ENCODE data around the gene SLC16A6.
"Not testable (repeated sequence)": the region's sequence is repeated elsewhere in the genome, so short reads cannot be mapped to it uniquely, and the experiment has no call there.

The SLC16A6 gene

GRCh38 chr17:68289473-68289872 lies 1.5 kb downstream of the SLC16A6 start:
- H3K9me3 Mint-ChIP-seq, result no peaks in the 10 kb centered on the region
- peak overlapping the region; percentile 55 for H3K27ac Mint-ChIP-seq
- H3K4me1 Mint-ChIP-seq (ENCODE audit: low read depth), result peaks cover 51% of the 10 kb centered on the region
- H3K4me3 Mint-ChIP-seq, result peak overlapping the region; percentile 87
- H3K27me3 Mint-ChIP-seq, result no peaks in the 10 kb centered on the region
- peaks cover 4% of the 10 kb centered on the region for H3K36me3 Mint-ChIP-seq (ENCODE audit: low read depth)

DNA sequence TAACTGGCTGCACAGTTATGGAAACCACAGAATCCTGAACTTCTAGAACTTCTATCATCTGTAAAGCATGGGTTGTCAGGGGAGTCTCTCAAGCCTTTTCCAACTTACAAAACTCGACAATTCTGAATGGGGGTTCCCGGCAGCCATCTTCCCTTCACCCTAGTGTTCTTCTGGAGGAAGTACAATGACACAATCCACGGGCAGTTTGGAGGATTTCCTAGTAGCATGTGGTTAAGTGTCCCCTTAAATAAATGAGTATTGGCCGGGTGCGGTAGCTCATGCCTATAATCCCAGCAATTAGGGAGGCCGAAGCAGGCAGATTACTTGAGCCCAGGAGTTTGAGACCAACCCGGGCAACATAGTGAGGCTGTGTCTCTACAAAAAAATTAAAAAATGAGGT lies 2.1 kb downstream of the SLC16A6 start:
- Mint-ChIP-seq H3K27ac (peak overlapping the region; percentile 55), H3K27me3 (no peaks in the 10 kb centered on the region), H3K9me3 (no peaks in the 10 kb centered on the region), H3K36me3 (ENCODE audit: low read depth) (peaks cover 4% of the 10 kb centered on the region), H3K4me1 (ENCODE audit: low read depth) (peaks cover 45% of the 10 kb centered on the region), H3K4me3 (peak overlapping the region; percentile 87)

GRCh38 chr17:68288375-68288774 lies 2.6 kb downstream of the SLC16A6 start:
- no peaks in the 10 kb centered on the region for H3K9me3 Mint-ChIP-seq
- peaks cover 42% of the 10 kb centered on the region for H3K4me1 Mint-ChIP-seq (ENCODE audit: low read depth)
- H3K27ac Mint-ChIP-seq, result peak overlapping the region; percentile 55
- H3K27me3 Mint-ChIP-seq, result no peaks in the 10 kb centered on the region
- H3K36me3 Mint-ChIP-seq (ENCODE audit: low read depth), result peaks cover 4% of the 10 kb centered on the region
- H3K4me3 Mint-ChIP-seq, result peak overlapping the region; percentile 87

- H3K4me3 Mint-ChIP-seq, result not testable (repeated sequence)
- peaks cover 37% of the 10 kb centered on the region for H3K36me3 Mint-ChIP-seq (ENCODE audit: low read depth)
Measured at GRCh38 chr17:68281965-68282364, 9.0 kb downstream of the SLC16A6 start.

GRCh38 chr17:68277807-68278206 lies 13.1 kb downstream of the SLC16A6 start:
- peaks cover 49% of the 10 kb centered on the region for H3K36me3 Mint-ChIP-seq (ENCODE audit: low read depth)
- no peaks in the 10 kb centered on the region for H3K27me3 Mint-ChIP-seq
- no peak overlapping the region for H3K27ac Mint-ChIP-seq
- no peaks in the 10 kb centered on the region for H3K9me3 Mint-ChIP-seq
- H3K4me3 Mint-ChIP-seq, result no peak overlapping the region
- peaks cover 5% of the 10 kb centered on the region for H3K4me1 Mint-ChIP-seq (ENCODE audit: low read depth)

More at GRCh38 chr17:68281965-68282364, 9.0 kb downstream of the SLC16A6 start:
- not testable (repeated sequence) for H3K4me1 Mint-ChIP-seq (ENCODE audit: low read depth); H3K27ac Mint-ChIP-seq; H3K9me3 Mint-ChIP-seq; H3K27me3 Mint-ChIP-seq

DNA sequence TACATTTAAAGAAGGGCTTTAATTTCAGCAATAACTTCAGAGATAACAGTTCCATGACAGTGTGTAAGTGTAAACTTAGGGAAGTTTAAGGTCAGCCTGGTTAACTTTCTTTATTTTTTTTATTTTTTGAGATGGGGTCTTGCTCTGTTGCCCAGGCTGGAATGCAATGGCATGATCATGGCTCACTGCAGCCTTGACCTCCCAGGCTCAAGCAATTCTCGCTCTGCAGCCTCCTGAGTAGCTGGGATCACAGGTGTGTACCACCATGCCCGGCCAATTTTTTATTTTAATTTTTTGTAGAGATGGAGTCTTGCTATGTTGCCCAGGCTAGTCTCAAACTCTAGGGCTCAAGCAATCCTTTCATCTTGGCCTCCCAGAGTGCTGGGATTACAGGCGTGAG lies 14.6 kb downstream of the SLC16A6 start:
- H3K27ac Mint-ChIP-seq; H3K4me1 Mint-ChIP-seq (ENCODE audit: low read depth); H3K4me3 Mint-ChIP-seq; H3K27me3 Mint-ChIP-seq; H3K9me3 Mint-ChIP-seq: not testable (repeated sequence)
- H3K36me3 Mint-ChIP-seq (ENCODE audit: low read depth), result peaks cover 48% of the 10 kb centered on the region

GRCh38 chr17:68273722-68274121 lies 17.2 kb downstream of the SLC16A6 start:
- no peaks in the 10 kb centered on the region for H3K9me3 Mint-ChIP-seq
- H3K36me3 Mint-ChIP-seq (ENCODE audit: low read depth), result peaks cover 42% of the 10 kb centered on the region
- H3K4me1 Mint-ChIP-seq (ENCODE audit: low read depth), result no peaks in the 10 kb centered on the region
- no peak overlapping the region for H3K27ac Mint-ChIP-seq
- no peaks in the 10 kb centered on the region for H3K27me3 Mint-ChIP-seq
- no peak overlapping the region for H3K4me3 Mint-ChIP-seq

DNA sequence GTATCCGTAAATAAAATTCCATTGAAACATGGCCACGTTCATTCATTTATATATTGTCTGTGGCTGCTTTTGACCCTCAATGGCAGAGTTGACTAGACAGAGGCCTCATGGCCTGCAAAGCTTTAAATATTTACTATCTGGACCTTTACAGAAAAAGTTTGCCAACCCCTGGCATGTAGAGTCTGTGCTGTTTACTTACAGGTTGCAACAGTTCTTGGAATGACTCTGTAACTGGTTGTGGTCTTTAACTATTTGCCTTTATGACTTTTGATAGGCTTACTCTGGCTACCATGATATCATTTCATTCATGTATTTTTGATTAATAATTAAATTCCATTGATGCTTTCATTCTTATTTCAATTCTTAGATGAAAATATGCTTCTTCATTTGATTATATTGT lies 25.1 kb downstream of the SLC16A6 start:
- peaks cover 12% of the 10 kb centered on the region for H3K4me1 Mint-ChIP-seq (ENCODE audit: low read depth)
- H3K36me3 Mint-ChIP-seq (ENCODE audit: low read depth), result peaks cover 23% of the 10 kb centered on the region
- not testable (repeated sequence) for H3K4me3 Mint-ChIP-seq, H3K27ac Mint-ChIP-seq, H3K9me3 Mint-ChIP-seq, H3K27me3 Mint-ChIP-seq

- H3K27me3 Mint-ChIP-seq, H3K9me3 Mint-ChIP-seq, H3K27ac Mint-ChIP-seq, H3K4me3 Mint-ChIP-seq: not testable (repeated sequence)
- H3K4me1 Mint-ChIP-seq (ENCODE audit: low read depth), result peaks cover 36% of the 10 kb centered on the region
- H3K36me3 Mint-ChIP-seq (ENCODE audit: low read depth), result peaks cover 12% of the 10 kb centered on the region
Measured at GRCh38 chr17:68263101-68263681, 27.7 kb downstream of the SLC16A6 start.

GRCh38 chr17:68262467-68262866 lies 28.5 kb downstream of the SLC16A6 start:
- not testable (repeated sequence) for H3K4me3 Mint-ChIP-seq, H3K27me3 Mint-ChIP-seq, H3K9me3 Mint-ChIP-seq, H3K27ac Mint-ChIP-seq
- peaks cover 12% of the 10 kb centered on the region for H3K36me3 Mint-ChIP-seq (ENCODE audit: low read depth)
- H3K4me1 Mint-ChIP-seq (ENCODE audit: low read depth), result peaks cover 43% of the 10 kb centered on the region

- Mint-ChIP-seq H3K9me3 (no peaks in the 10 kb centered on the region), H3K36me3 (ENCODE audit: low read depth) (peaks cover 26% of the 10 kb centered on the region), H3K4me3 (peak overlapping the region; percentile 80), H3K4me1 (ENCODE audit: low read depth) (peaks cover 66% of the 10 kb centered on the region), H3K27ac (peak overlapping the region; percentile 92), H3K27me3 (no peaks in the 10 kb centered on the region)
Measured at GRCh38 chr17:68260051-68260762, 30.7 kb downstream of the SLC16A6 start.

- H3K36me3 Mint-ChIP-seq (ENCODE audit: low read depth), result peaks cover 30% of the 10 kb centered on the region
- not testable (repeated sequence) for H3K9me3 Mint-ChIP-seq
Measured at GRCh38 chr17:68259648-68259951, 31.3 kb downstream of the SLC16A6 start.

DNA sequence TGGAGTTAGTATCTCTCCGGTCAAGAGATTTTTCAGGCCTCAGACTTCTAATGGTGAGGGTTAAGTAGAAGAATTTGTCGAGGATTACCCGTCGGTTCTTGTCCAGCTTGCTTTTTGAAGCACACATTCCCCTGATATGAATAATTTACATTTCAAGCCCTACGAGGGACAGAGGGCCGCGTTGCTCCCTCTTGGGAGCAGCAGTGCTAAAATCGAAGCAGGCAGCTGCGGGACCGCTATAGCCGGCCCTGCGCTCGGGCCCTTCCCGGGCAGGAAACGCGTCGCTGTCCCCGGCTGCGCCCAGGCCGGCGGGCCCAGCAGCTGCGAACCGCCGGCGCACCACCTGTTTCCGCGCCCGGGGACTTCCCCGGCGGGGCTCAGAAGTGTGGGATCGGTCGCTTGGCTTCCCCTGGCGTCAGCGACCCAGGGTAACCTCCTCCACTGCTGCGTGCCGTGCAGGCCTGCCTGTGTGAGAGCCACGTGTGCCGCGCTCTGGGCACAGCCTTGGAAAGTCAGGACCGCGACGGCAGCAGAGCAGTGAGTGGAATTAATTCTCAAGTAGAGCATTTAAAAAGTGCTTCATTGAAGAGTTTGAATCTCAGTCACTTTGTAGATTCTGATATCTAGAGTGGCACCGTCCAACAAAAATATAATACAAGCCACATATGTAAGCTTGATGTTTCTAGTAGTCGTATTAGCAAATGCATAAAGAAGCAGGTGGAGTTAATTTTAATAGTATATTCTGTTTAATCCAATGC lies 31.9 kb downstream of the SLC16A6 start:
- not testable (repeated sequence) for H3K9me3 Mint-ChIP-seq, H3K27me3 Mint-ChIP-seq
- H3K4me1 Mint-ChIP-seq (ENCODE audit: low read depth), result peaks cover 77% of the 10 kb centered on the region
- H3K27ac Mint-ChIP-seq, result peak overlapping the region; percentile 92
- peaks cover 35% of the 10 kb centered on the region for H3K36me3 Mint-ChIP-seq (ENCODE audit: low read depth)
- H3K4me3 Mint-ChIP-seq, result peak overlapping the region; percentile 80

More at GRCh38 chr17:68259648-68259951, 31.3 kb downstream of the SLC16A6 start:
- H3K27me3 Mint-ChIP-seq, result not testable (repeated sequence)
- Mint-ChIP-seq H3K4me3 (peak overlapping the region; percentile 80), H3K4me1 (ENCODE audit: low read depth) (peaks cover 72% of the 10 kb centered on the region), H3K27ac (peak overlapping the region; percentile 92)

GRCh38 chr17:68257934-68258333 lies 33.0 kb downstream of the SLC16A6 start:
- Mint-ChIP-seq H3K27me3 (no peaks in the 10 kb centered on the region), H3K36me3 (ENCODE audit: low read depth) (peaks cover 45% of the 10 kb centered on the region), H3K9me3 (no peaks in the 10 kb centered on the region), H3K4me3 (peak overlapping the region; percentile 44), H3K27ac (peak overlapping the region; percentile 81), H3K4me1 (ENCODE audit: low read depth) (peaks cover 85% of the 10 kb centered on the region)

GRCh38 chr17:68256701-68257100 lies 34.2 kb downstream of the SLC16A6 start:
- not testable (repeated sequence) for H3K4me3 Mint-ChIP-seq, H3K9me3 Mint-ChIP-seq, H3K27me3 Mint-ChIP-seq
- Mint-ChIP-seq H3K4me1 (ENCODE audit: low read depth) (peaks cover 89% of the 10 kb centered on the region), H3K27ac (peak overlapping the region; percentile 81), H3K36me3 (ENCODE audit: low read depth) (peaks cover 57% of the 10 kb centered on the region)
